Midbrain (tissue), 1 donor: ENCODE results near the gene NFYA.

Experiments
- DNase-seq: peaks from one replicate; lab custom pipeline; 2025; lab: John Stamatoyannopoulos, UW

Gene NFYA

GRCh38 chr6:41073203-41073967, 611 bp downstream of the NFYA start:
- peak; percentile 67 for DNase-seq

GRCh38 chr6:41073968-41074691, 1.4 kb downstream of the NFYA start:
- DNase-seq = no peak

- DNase-seq = no peak
Measured at GRCh38 chr6:41074692-41075436, 2.1 kb downstream of the NFYA start.

GRCh38 chr6:41075651-41076626, 3.2 kb downstream of the NFYA start:
- no peak for DNase-seq

GRCh38 chr6:41077536-41077935, 4.8 kb downstream of the NFYA start:
- no peak for DNase-seq

GRCh38 chr6:41078101-41078500, 5.3 kb downstream of the NFYA start:
- no peak for DNase-seq

- no peak for DNase-seq
Measured at GRCh38 chr6:41079080-41079479, 6.3 kb downstream of the NFYA start.

GRCh38 chr6:41080621-41081020, 7.8 kb downstream of the NFYA start:
- no peak for DNase-seq

- no peak for DNase-seq
Measured at GRCh38 chr6:41083072-41083471, 10.3 kb downstream of the NFYA start.

- no peak for DNase-seq
Measured at GRCh38 chr6:41085182-41085581, 12.4 kb downstream of the NFYA start.

- no peak for DNase-seq
Measured at GRCh38 chr6:41088451-41088850, 15.7 kb downstream of the NFYA start.

GRCh38 chr6:41090841-41091761, 18.3 kb downstream of the NFYA start:
- DNase-seq = no peak

GRCh38 chr6:41092421-41093140, 19.8 kb downstream of the NFYA start:
- DNase-seq = no peak

GRCh38 chr6:41093729-41094128, 21.0 kb downstream of the NFYA start:
- DNase-seq = no peak

GRCh38 chr6:41097467-41098090, 24.8 kb downstream of the NFYA start:
- no peak for DNase-seq

GRCh38 chr6:41098366-41098765, 25.6 kb downstream of the NFYA start:
- DNase-seq = peak; percentile 4

GRCh38 chr6:41100871-41101287, 28.1 kb downstream of the NFYA start:
- no peak for DNase-seq

- DNase-seq = no peak
Measured at GRCh38 chr6:41103847-41104246, 31.1 kb downstream of the NFYA start.

- no peak for DNase-seq
Measured at GRCh38 chr6:41111017-41111416, 38.2 kb downstream of the NFYA start.
